Epithelial cell of proximal tubule (primary cell): Measurements from ENCODE around the gene TEPSIN. TPM values are rescaled to one million over a fixed set of nuclear protein-coding genes. Genes with fewer than 3 reads are reported as not detected.
"Not testable (repeated sequence)": the region's sequence is repeated elsewhere in the genome, so short reads cannot be mapped to it uniquely, and the experiment has no call there.

Source experiments
- DNase-seq: peaks from one replicate; pipeline ENCODE4 v3.0.0-alpha.2; 2011; ENCODE audit warnings: low read depth
- H3K4me3 ChIP-seq: 2 replicates; pipeline ENCODE4 v1.5.1; 2011; ENCODE audit warnings: low read depth, mild to moderate bottlenecking, low read length
- total RNA-seq: library from RNA; depleted of rRNA; stranded (reverse); fragments of >200 nt; gene quantifications from 2 replicates; pipeline ENCODE4 v1.2.3, GENCODE V29; 2015
- TF ChIP-seq, protein P1 (sequence below): conservative IDR thresholded peaks from 2 replicates; pipeline ENCODE4 v1.5.1; 2012; ENCODE audit warnings: low read depth, mild to moderate bottlenecking, low read length

The TEPSIN gene
- total RNA-seq, 1 donor from 2014 or later = 37.3 TPM

DNA sequence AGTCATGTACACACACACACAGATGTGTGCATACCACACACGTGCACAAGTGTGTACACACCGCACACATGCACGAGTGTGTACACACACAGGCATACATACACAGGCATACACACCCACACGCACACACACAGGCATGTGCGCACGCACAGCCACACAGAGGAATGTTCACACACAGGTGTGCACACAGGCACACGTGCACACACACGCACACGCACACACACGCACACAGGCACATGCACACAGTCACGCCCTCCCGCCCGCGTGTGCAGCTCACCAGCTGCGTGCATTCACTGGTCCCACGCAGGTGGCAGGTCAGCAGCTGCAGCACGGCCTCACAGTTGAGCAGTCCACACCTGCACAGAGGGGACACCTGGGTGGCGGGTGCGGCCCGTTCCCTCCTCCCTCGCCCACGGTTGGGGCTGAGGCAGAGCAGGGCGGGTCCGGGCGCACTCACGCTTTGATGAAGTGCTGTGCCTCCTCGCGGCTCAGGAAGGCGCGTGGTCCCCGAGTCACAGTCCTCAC lies 7.7 kb downstream of the TEPSIN start:
- TF ChIP-seq, protein P1, sequence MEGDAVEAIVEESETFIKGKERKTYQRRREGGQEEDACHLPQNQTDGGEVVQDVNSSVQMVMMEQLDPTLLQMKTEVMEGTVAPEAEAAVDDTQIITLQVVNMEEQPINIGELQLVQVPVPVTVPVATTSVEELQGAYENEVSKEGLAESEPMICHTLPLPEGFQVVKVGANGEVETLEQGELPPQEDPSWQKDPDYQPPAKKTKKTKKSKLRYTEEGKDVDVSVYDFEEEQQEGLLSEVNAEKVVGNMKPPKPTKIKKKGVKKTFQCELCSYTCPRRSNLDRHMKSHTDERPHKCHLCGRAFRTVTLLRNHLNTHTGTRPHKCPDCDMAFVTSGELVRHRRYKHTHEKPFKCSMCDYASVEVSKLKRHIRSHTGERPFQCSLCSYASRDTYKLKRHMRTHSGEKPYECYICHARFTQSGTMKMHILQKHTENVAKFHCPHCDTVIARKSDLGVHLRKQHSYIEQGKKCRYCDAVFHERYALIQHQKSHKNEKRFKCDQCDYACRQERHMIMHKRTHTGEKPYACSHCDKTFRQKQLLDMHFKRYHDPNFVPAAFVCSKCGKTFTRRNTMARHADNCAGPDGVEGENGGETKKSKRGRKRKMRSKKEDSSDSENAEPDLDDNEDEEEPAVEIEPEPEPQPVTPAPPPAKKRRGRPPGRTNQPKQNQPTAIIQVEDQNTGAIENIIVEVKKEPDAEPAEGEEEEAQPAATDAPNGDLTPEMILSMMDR = no peak
- no peak overlapping the region for H3K4me3 ChIP-seq
- DNase-seq = no peak

GRCh38 chr17:81230043-81230820 lies 8.6 kb downstream of the TEPSIN start:
- DNase-seq = no peak
- TF ChIP-seq, protein P1 = peak; percentile 58
- H3K4me3 ChIP-seq = no peak overlapping the region

DNA sequence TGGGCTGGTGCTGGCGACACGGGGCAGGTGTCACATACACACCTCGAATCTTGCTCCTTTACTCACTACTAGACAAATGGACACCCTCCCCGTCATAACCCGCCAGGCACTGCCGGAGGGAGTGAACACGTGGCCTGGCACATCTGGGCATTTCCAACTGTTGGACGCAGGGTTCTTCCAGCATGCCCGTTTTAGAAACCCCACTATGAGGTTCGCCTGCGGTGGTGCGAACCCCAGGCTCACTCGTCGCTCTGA lies 9.3 kb downstream of the TEPSIN start:
- no peak overlapping the region for H3K4me3 ChIP-seq
- TF ChIP-seq, protein P1 = no peak
- no peak for DNase-seq

GRCh38 chr17:81228834-81229665 lies 9.8 kb downstream of the TEPSIN start:
- no peak for DNase-seq
- H3K4me3 ChIP-seq = no peak overlapping the region
- TF ChIP-seq, protein P1 = no peak

GRCh38 chr17:81228420-81228819 lies 10.4 kb downstream of the TEPSIN start:
- no peak overlapping the region for H3K4me3 ChIP-seq
- DNase-seq = no peak
- TF ChIP-seq, protein P1 = no peak

- H3K4me3 ChIP-seq, DNase-seq: not testable (repeated sequence)
Measured at GRCh38 chr17:81227630-81228029, 11.2 kb downstream of the TEPSIN start.

DNA sequence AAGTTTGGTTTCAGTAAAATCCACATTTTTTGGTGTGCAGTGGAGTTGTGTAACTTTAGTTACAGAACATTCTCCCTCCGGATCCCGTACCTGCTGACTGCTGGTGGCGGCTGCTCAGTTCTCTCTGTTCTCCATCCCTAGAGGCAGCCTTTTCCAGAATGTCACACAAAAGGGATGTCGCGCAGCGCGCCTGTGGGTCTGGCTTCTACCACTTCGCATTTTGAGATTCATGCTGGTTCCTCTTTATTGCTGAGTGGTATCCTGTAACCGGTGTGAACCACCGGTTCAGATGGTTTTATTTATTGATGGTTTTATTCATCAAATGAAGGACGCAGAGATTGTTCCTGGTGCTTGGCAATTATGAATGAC lies 15.1 kb downstream of the TEPSIN start:
- TF ChIP-seq, protein P1 = no peak

More for the DNA sequence above, 15.1 kb downstream of the TEPSIN start:
- DNase-seq = no peak
- H3K4me3 ChIP-seq = peak overlapping the region; percentile 54
